ENCODE results near the gene GAS2L1.

Gene GAS2L1

DNA sequence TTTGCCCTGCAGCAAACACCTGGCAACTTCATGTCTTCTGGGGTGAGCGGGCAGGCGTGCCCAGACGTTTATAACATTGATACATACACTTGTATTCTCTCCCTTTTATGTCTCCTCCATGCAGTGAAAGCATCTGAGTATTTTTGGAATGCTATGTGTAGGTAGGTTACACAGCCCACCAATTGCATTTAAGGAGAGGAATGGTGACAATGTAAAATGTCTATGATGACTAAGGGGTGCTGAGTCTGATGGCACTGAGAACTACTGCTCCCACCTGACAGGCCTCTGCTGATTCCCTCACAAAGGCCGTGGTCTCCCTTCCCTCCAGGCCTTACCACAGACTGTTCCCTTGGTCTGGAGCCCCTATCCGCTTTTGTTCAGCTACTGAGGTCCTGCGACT is 31.9 kb downstream of the GAS2L1 start:
- TF ChIP-seq, protein P1, sequence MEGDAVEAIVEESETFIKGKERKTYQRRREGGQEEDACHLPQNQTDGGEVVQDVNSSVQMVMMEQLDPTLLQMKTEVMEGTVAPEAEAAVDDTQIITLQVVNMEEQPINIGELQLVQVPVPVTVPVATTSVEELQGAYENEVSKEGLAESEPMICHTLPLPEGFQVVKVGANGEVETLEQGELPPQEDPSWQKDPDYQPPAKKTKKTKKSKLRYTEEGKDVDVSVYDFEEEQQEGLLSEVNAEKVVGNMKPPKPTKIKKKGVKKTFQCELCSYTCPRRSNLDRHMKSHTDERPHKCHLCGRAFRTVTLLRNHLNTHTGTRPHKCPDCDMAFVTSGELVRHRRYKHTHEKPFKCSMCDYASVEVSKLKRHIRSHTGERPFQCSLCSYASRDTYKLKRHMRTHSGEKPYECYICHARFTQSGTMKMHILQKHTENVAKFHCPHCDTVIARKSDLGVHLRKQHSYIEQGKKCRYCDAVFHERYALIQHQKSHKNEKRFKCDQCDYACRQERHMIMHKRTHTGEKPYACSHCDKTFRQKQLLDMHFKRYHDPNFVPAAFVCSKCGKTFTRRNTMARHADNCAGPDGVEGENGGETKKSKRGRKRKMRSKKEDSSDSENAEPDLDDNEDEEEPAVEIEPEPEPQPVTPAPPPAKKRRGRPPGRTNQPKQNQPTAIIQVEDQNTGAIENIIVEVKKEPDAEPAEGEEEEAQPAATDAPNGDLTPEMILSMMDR (IDR thresholded peaks at IDR 0.05; ENCODE audit: low read depth, low read length): no peak
- no peak overlapping the region for H3K4me3 ChIP-seq (ENCODE audit: low read depth, low read length)

DNA sequence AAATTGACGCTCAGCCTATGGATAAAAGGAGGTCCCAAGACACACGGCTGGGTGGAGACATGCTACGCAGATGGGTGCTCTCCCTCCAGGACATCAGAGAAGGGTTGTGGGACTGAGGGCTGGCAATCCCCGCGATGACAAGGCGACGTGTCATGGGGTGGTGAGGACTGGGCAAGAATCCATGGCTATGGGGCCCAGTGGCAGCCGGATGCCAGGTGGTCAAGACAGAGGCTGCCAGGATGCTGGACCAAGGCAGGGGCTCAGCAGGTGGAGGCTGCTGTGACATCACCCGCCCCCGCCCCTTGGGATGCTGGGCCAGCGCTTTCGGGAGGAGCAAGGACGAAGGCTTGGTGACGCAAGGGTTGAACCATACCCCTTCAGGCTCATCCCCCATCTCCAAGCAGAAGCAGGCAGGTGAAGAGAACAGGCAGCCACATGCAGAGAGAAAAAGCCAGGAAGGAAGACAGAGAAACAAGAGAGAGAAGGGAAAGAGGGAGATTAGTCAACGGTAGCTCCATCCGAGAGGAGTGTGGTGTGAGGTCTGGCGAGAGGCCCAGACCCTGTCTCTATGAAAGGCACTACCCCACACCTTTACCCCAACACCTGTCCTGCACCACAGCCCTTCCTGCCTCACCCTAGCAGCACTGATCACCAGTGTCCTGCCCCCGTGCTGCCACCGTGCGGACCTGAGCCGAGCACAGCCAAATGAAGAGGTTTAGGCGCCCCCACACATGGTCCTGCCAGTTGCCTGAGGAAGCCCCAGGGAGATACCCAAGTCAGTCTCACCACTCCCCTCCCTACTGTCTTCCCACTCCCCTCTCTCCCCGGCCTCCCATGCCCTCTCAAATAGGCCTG is 33.2 kb downstream of the GAS2L1 start:
- no peak overlapping the region for H3K4me3 ChIP-seq (ENCODE audit: low read depth, low read length)
- TF ChIP-seq, protein P1 (IDR thresholded peaks at IDR 0.05; ENCODE audit: low read depth, low read length): no peak

DNA sequence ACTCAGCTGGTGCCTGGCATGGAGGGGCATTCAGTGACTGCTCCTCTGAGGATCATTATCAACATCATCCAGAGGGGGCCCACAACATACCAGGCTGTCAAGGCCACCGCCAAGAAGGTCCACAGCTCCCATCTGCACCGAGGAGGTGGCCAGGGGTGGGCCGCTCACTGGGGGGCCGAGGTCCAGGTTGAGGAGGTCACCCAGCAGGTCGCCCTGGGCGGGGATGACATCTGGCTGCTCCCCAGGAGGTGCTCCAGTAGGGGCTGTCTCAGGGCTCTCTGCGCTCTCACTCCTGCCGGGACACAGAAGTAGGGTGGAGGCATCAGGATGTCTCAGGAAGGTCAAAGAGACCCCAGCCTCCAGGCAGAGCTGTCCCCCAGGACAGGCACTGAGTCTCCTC is 34.1 kb downstream of the GAS2L1 start:
- H3K4me3 ChIP-seq (ENCODE audit: low read depth, low read length): no peak overlapping the region
- TF ChIP-seq, protein P1 (IDR thresholded peaks at IDR 0.05; ENCODE audit: low read depth, low read length): no peak

DNA sequence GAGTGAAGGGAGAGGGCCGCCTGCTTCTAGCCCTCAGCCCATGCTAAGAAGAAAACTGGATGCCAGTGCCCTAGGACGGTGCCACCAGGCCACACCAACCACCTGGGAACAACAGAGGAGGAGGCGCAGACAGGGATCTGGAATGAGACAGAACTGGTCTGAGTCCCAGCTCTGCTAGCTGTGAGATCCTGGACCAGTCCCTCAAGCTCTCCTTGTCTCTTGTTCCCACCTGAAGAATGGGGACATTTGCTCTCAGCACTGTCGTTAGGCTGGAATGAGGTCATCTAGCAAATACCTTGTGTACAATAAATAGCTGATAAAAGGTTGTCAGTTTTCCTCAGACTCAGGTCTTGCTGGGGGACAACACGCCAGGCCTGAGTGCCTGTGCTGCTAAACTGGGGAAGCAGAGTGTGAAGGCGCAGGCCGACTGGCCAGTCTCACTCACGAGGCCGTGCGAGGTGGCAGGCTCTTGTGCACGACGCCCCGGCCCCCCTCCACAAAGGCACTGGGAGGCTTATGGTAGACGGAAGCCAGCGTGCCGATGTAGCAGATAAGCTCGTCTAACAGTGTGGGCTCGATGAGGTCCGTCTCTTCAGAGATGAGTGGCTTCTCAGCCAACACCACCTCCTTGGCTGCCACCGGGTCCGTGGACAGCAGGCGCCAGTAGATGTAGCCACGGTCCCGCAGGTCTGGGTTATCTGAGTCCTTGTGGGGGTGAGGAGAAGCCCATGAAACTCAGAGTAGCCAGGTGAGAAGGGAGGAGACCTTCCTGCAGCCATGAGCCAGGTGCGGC is 34.8 kb downstream of the GAS2L1 start:
- no peak overlapping the region for H3K4me3 ChIP-seq (ENCODE audit: low read depth, low read length)
- TF ChIP-seq, protein P1 (IDR thresholded peaks at IDR 0.05; ENCODE audit: low read depth, low read length): no peak

DNA sequence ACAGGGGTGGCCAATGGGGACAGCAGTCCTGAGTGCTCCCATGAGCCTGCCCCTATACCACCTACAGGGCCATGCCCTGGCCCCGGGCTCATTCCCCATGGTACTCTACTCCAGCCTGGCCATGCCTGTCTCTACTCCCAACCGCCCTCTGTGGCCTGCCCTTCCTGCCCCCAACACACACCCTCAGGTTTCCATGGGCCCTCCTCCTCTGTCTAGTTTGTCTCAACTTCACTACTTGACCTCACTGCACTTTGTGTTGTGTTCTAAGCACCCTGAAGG is 35.3 kb downstream of the GAS2L1 start:
- TF ChIP-seq, protein P1 (IDR thresholded peaks at IDR 0.05; ENCODE audit: low read depth, low read length): no peak
- H3K4me3 ChIP-seq (ENCODE audit: low read depth, low read length): no peak overlapping the region

DNA sequence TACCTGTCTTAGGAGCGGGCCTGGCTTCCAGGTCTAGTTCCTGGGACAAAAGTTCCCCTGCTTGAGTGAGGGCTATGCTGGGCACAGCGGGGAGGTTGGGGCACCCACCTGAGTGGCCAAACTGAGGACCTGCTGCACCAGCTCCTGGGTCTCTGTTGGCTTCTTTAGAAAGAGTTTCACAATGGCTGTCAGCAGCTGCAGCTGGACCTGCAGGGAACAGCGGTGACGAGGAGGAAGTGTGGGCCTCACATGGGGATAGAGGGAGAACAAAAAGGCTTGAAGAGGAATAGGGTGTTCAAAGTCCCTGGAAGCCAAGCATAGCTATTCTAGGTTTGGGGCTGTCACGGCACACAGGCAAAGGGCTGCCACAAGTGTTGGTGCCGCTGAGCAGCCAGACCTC is 35.7 kb downstream of the GAS2L1 start:
- TF ChIP-seq, protein P1 (IDR thresholded peaks at IDR 0.05; ENCODE audit: low read depth, low read length): no peak

More for the DNA sequence above, 35.7 kb downstream of the GAS2L1 start:
- no peak overlapping the region for H3K4me3 ChIP-seq (ENCODE audit: low read depth, low read length)
